Measurements from ENCODE around the gene GLRX5.

GLRX5 gene

DNA sequence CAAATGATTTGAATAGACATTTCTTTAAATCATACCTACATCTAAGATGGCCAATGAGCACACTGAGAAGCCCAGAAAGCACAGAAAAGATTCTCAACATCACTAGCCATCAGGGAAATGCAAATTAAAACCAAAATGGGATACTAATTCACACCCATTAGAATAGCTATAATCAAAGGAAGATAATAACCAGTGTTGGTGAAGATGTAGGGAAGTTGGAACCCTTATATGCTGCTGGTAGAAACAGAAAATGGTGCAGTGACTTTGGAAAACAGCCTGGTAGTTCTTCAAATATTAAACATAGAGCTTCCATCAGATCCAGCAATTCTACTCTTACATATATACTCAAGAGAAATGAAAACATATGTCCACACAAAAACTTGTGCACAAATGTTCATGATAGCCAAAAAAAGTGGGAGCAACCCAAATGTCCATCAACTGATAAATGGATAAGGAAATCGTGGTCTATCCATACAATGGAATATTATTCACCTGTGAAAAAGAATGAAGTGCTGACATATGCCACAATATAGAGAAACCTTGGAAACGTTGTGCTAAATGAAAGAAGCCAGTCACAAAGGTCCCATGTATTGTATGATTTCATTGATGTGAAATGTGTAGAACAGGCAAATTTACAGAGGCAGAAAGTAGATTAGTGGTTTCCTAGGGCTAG, 42.8 kb upstream of the GLRX5 start:
- no peaks in the 10 kb centered on the region for H3K27me3 ChIP-seq (ENCODE audit: insufficient read depth, low read depth)
- no peak overlapping the region for H3K27ac ChIP-seq
- TF ChIP-seq CTCF (conservative IDR thresholded peaks at IDR 0.05; ENCODE audit: low read depth, low read length) = no peak
- H3K4me1 ChIP-seq (ENCODE audit: low read depth, poor library complexity, severe bottlenecking) = no peaks in the 10 kb centered on the region
- no peak overlapping the region for H3K4me3 ChIP-seq (IDR thresholded peaks at IDR 0.05; ENCODE audit: insufficient read depth, low read depth, low read length)
- H3K36me3 ChIP-seq (ENCODE audit: insufficient read depth) = no peaks in the 10 kb centered on the region
- peaks cover 21% of the 10 kb centered on the region; the same call in 1 of the 2 replicates for H3K79me2 ChIP-seq (ENCODE audit: insufficient read depth, low read depth)
- H2AFZ ChIP-seq (ENCODE audit: low read depth) = no peak overlapping the region
- H3K9ac ChIP-seq = no peak overlapping the region
- no peak overlapping the region for H3K4me2 ChIP-seq
- H4K20me1 ChIP-seq (ENCODE audit: insufficient read depth) = no peaks in the 10 kb centered on the region

GRCh38 chr14:95493503-95493902, 41.3 kb upstream of the GLRX5 start:
- no peak overlapping the region for H2AFZ ChIP-seq (ENCODE audit: low read depth)
- H3K4me1 ChIP-seq (ENCODE audit: low read depth, poor library complexity, severe bottlenecking) = no peaks in the 10 kb centered on the region
- H3K27ac ChIP-seq = no peak overlapping the region
- no peaks in the 10 kb centered on the region for H3K36me3 ChIP-seq (ENCODE audit: insufficient read depth)
- no peak overlapping the region for H3K4me3 ChIP-seq (IDR thresholded peaks at IDR 0.05; ENCODE audit: insufficient read depth, low read depth, low read length)
- H3K9ac ChIP-seq = no peak overlapping the region
- H4K20me1 ChIP-seq (ENCODE audit: insufficient read depth) = no peaks in the 10 kb centered on the region
- H3K79me2 ChIP-seq (ENCODE audit: insufficient read depth, low read depth) = peaks cover 27% of the 10 kb centered on the region; the same call in 1 of the 2 replicates
- no peak for TF ChIP-seq CTCF (conservative IDR thresholded peaks at IDR 0.05; ENCODE audit: low read depth, low read length)
- H3K4me2 ChIP-seq = no peak overlapping the region
- no peaks in the 10 kb centered on the region for H3K27me3 ChIP-seq (ENCODE audit: insufficient read depth, low read depth)

- no peak overlapping the region for H3K9ac ChIP-seq
- H3K4me2 ChIP-seq = no peak overlapping the region
- H3K4me1 ChIP-seq (ENCODE audit: low read depth, poor library complexity, severe bottlenecking) = no peaks in the 10 kb centered on the region
- H3K27me3 ChIP-seq (ENCODE audit: insufficient read depth, low read depth) = no peaks in the 10 kb centered on the region
- H3K79me2 ChIP-seq (ENCODE audit: insufficient read depth, low read depth) = peaks cover 27% of the 10 kb centered on the region; the same call in 1 of the 2 replicates
- H3K4me3 ChIP-seq (IDR thresholded peaks at IDR 0.05; ENCODE audit: insufficient read depth, low read depth, low read length) = no peak overlapping the region
- no peak for TF ChIP-seq CTCF (conservative IDR thresholded peaks at IDR 0.05; ENCODE audit: low read depth, low read length)
- no peak overlapping the region for H3K27ac ChIP-seq
- no peak overlapping the region for H2AFZ ChIP-seq (ENCODE audit: low read depth)
- H3K36me3 ChIP-seq (ENCODE audit: insufficient read depth) = no peaks in the 10 kb centered on the region
- no peaks in the 10 kb centered on the region for H4K20me1 ChIP-seq (ENCODE audit: insufficient read depth)
Observed at GRCh38 chr14:95493976-95494375, 40.9 kb upstream of the GLRX5 start.

- Histone ChIP-seq H3K9ac (no peak overlapping the region), H3K4me3 (IDR thresholded peaks at IDR 0.05; ENCODE audit: insufficient read depth, low read depth, low read length) (no peak overlapping the region), H3K27ac (no peak overlapping the region), H2AFZ (ENCODE audit: low read depth) (no peak overlapping the region), H4K20me1 (ENCODE audit: insufficient read depth) (no peaks in the 10 kb centered on the region), H3K27me3 (ENCODE audit: insufficient read depth, low read depth) (no peaks in the 10 kb centered on the region), H3K79me2 (ENCODE audit: insufficient read depth, low read depth) (peaks cover 24% of the 10 kb centered on the region; the same call in 1 of the 2 replicates), H3K4me2 (no peak overlapping the region), H3K36me3 (ENCODE audit: insufficient read depth) (no peaks in the 10 kb centered on the region), H3K4me1 (ENCODE audit: low read depth, poor library complexity, severe bottlenecking) (no peaks in the 10 kb centered on the region)
- no peak for TF ChIP-seq CTCF (conservative IDR thresholded peaks at IDR 0.05; ENCODE audit: low read depth, low read length)
Observed at GRCh38 chr14:95494456-95494855, 40.4 kb upstream of the GLRX5 start.
